ENCODE results near the gene CALB2.

GRCh38 chr16:71338193-71338592 lies 20.3 kb upstream of the CALB2 start:
- no peak for TF ChIP-seq MXI1 (conservative IDR thresholded peaks at IDR 0.05; ENCODE audit: poor library complexity, severe bottlenecking)
- TF ChIP-seq CTCF (IDR thresholded peaks at IDR 0.05; ENCODE audit: poor library complexity, severe bottlenecking), result no peak
- TF ChIP-seq REST (IDR thresholded peaks at IDR 0.05; ENCODE audit: borderline replicate concordance), result no peak
- no peak for TF ChIP-seq POLR2AphosphoS5 (IDR thresholded peaks at IDR 0.05)
- no peak for TF ChIP-seq RAD21 (conservative IDR thresholded peaks at IDR 0.05)

All from neural cell (in vitro differentiated cells).